ENCODE measurements around the gene NLE1.
A peak's percentile ranks its signal among the peaks of the same experiment; 100 is the strongest.
"Not testable (repeated sequence)": the region's sequence is repeated elsewhere in the genome, so short reads cannot be mapped to it uniquely, and the experiment has no call there.

NLE1 gene

DNA sequence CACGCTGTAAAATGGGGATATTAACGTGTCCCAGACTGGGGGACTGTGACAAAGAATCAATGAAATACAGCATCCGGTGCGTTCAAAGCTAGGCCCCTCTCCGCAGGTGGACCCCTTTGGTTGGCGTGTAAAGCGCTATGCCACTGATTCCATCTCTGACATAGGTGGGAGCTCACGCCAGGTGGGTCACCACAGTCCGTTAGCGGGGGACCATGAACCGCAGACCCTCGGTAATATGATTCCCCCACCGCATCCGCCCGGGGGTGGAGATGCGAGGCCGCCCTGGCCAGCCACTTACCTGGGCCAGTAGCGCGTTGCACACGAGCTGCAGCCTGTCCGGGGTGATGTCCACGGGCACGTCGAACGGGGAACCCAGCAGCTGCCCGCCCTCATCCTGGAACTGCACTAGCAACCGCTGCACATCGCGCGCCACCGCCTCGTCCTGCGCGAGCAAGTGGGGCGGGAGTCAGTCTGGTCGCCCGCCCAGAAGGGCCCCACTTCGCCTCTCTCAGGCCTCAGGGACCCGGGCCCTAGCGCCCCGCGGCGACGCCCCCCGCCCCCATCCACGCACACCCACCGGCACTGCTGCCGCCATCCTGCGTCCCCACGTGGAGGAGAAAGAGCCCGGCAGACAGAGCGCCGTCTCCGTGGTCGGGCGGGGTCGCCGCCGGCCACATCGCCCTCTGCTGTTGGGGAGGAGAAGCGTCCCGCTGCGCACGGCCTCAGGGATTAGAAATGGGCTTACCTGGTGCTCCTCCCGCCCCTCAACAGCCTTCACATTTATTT is at the start of gene NLE1:
Gene NLE1 (minus strand): TSS at position 623 of the 786 bp plus-strand sequence. CDS start 28 bp downstream, at position 595.
- Histone ChIP-seq H3K27ac (peak within 1 kb of the TSS in 17 of 21 experiments; percentile 11 to 83 (median 65)), H3K4me3 (peak within 1 kb of the TSS; percentile 55 to 99 (median 84))

DNA sequence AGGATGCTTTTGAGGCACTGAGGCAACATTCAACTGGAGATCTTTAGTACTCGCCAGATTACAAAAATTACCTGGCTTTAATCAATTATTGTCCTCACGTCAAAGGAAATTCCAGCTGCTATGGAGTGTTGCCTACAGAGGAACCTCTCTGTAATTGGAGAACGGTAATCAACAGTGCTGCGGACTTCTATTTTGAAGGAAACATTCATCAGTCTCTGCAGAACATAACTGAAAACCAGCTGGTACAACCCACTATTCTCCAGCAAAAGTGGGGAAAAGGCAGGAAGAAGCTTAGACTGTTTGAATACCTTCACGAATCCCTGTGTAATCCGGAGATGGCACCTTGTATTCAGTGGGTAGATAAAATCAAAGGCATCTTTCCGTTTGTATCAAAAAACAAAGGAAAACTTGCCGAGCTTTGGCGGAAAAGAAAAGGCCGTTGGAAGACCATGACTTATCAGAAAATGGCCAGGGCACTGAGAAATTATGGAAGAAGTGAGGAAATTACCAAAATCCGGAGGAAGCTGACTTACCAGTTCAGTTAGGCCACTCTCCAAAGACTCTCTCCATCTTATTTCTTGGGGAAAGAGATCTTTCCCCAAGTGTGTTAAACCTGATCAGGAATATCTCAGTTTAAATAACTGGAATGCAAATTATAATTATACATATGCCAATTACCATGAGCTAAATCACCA is 49.0 kb upstream of the NLE1 start:
- Histone ChIP-seq H3K4me3 (no peak overlapping the region), H3K27ac (no peak overlapping the region)

DNA sequence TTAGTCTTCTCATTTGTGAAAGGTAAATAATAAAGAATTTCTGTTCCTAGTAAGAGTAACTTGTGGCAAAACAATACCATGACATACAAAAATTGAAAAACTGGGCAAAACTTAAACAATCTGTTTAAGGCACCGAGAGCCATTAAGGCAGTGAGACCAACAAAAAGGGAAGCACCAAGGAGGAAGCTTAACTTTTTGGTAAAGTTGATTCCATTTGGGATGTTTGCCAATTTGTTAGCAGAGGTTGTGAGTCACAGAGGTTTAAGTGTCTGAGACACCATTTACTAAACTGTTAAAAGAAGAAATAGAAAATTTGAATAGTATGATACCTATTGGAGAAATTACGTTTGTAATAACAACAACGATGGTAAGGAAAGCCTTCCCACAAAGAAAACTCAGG is 47.2 kb upstream of the NLE1 start:
- no peak overlapping the region for H3K27ac ChIP-seq

DNA sequence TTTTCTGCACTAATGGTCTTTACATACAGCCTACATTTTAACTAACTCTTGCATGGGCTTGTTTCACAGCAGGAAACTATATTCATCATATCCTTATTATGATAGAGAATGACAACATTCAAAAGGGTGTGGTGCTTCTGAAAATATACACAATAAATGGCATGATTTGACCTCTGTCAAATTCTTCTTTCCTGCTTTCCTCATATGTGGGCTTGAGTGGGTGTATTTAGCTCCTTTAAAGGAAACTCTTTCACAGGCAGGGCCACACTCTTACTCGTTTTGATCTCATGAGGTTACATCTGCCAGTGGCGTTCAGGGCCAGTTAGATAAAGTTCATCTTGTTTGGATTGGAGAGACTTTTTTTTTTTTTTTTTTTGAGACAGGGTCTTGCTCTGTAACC is 46.0 kb upstream of the NLE1 start:
- no peak overlapping the region for H3K4me3 ChIP-seq
- no peak overlapping the region for H3K27ac ChIP-seq

More for the DNA sequence above, 47.2 kb upstream of the NLE1 start:
- H3K4me3 ChIP-seq: no peak overlapping the region

DNA sequence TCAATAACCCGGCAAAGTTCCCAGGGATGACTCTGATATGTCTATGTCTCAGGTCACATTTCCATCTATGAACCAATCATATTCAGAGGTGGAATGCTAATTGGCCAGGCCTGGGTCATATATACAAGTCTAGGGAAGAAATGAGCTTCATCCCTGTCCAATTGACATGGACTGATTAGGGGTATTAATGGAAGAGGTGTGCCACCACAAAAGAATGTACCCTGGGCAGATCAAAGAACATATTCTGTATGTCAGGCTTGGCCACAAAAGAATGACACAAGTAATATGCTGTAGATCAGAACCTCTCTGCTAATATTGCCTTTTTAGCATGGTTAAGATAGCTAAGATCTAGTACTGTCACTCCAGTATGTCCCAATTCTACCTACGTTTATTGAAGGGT is 45.4 kb upstream of the NLE1 start:
- no peak overlapping the region for H3K4me3 ChIP-seq

DNA sequence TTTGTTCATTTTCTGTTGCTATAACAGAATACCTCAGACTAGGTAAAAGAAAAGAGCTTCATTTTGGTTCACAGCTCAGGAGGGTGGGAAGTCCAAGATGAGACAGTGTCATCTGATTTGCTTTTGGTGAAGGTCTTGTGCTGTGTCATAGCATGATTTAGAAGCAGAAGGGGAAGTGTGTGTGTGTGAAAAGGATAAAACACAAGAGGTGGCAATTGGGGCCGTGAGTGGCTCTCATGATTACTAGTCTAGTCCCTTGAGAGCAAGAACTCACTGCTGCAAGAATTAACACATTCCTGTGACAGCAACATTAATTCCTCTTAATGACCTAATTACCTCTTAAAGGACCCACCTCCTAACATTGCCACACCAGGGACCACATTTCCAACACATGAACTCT is 43.7 kb upstream of the NLE1 start:
- no peak overlapping the region for H3K27ac ChIP-seq
- H3K4me3 ChIP-seq: no peak overlapping the region

More for the DNA sequence above, 45.4 kb upstream of the NLE1 start:
- no peak overlapping the region for H3K27ac ChIP-seq

DNA sequence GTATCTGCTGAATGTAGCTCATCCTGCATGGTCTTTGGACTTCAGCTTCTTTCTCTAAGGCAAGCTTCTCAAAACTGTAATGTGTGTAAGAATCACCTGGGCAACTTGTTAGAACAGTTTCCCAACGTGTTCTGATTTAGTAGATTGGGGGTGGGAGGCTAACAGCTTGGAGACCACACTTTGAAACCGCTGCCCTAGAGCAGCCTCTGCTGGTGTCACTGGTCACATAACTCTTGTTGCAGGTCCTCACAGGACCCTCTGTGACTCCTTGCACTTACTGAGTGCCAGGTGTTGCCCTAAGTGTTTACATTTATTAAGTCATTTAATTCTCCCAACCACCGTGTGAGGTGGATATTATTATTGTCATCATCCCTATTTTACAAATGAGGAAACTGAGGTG is 42.2 kb upstream of the NLE1 start:
- Histone ChIP-seq H3K27ac (no peak overlapping the region), H3K4me3 (no peak overlapping the region)

DNA sequence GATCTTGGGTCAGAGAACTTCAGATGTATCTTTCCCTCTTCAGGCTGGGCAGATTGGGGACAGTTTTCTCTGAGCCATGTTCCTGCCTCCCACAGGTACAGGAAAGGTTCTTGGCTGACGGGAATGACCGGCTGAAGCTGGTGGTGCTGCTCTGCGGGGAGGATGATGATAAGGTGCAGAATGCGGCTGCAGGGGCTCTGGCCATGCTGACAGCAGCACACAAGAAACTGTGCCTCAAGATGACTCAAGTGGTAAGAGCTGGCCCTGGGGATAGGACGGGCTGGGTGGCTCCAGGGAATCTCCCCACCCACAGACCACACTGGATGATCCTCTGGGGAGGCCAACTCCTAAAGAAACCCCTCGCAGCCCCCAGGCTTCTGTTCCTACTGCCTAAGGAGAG is 41.2 kb upstream of the NLE1 start:
- Histone ChIP-seq H3K27ac (no peak overlapping the region), H3K4me3 (no peak overlapping the region)

DNA sequence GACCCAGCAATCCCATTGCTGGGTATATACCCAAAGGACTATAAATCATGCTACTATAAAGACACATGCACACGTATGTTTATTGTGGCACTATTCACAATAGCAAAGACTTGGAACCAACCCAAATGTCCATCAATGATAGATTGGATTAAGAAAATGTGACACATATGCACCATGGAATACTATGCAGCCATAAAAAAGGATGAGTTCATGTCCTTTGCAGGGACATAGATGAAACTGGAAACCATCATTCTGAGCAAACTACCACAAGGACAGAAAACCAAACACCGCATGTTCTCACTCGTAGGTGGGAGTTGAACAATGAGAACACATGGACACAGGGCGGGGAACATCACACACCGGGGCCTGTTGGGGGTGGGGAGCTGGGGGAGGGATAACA is 37.3 kb upstream of the NLE1 start:
- not testable (repeated sequence) for H3K4me3 ChIP-seq, H3K27ac ChIP-seq

DNA sequence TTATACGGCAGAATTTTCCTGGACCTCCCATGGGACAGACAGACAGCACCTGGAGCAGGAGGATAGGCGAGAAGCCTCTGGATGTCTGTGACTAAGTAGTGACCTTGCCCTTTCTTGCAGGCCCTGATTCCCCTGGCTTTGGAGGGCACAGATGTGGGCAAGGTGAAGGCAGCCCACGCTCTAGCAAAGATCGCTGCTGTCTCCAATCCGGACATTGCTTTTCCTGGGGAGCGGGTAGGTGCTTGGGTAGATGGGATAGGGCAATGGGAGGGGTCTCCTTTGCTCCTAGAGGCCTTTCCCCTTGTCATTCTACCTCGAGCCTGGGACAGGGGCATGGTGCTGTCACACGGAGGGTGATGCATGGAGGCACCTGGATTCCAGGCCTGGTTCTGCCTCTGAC is 34.8 kb upstream of the NLE1 start:
- Histone ChIP-seq H3K4me3 (no peak overlapping the region), H3K27ac (peak overlapping the region in 2 of 21 experiments; percentile 50 to 61)

DNA sequence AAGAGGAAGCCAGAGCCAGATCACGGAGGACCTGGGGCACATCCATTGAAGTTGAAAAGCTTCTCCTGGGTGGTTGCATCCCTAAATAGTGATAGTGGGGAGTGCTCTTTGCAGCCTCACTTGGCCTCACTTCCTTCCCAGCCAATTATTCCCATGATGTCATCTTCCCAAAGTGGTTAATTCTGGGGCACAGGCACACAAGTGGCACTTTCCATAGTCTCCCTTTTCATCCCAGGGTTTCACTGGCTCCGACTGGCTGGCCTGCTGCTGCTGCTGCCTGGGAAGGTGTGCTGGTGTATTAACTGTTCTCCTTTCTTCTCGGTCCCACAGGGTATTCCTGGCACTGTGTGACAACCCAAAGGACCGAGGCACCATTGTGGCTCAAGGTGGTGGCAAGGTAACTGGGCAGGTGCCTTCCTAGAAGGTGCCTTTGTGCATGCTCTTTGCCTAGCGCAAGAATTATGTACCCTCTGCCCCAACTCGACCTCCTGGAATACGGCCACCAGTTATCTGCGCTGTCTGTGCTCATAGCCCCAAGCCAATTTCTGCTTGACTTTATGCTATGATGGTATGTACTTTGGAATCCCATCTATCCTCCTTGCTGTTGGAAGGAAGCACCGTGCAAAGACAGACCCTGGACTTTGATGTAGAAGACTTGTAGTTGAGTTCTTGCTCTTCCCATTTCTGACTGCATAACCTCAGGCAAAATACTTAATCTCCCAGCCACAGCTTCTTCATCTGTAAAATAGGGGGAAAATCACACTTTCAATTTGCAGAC is 33.7 kb upstream of the NLE1 start:
- Histone ChIP-seq H3K27ac (no peak overlapping the region), H3K4me3 (no peak overlapping the region)

DNA sequence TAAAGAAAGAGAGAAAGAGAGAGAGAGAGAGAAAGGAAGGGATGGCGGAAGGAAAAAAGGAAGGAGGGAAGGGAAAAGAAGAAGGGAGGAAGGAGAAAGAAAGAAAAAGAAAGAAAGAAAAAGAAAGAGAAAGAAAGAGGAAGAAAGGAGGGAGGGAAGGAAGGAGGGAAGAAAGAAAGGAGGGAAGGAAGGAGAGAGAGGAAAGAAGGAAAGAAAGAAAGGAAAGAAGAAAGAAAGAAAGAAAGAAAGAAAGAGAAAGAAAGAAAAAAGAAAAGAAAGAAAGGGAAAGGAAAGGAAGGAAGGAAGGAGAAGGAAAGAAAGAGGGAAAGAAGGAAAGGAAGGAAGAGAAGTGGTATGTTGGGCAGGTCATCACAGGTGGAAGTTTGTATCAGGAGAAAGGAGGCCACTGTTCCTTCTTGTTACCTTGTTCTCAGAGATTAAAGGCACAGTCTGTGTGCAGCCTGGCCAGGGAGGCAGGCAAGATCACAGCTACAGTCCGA is 32.8 kb upstream of the NLE1 start:
- no peak overlapping the region for H3K27ac ChIP-seq
- no peak overlapping the region for H3K4me3 ChIP-seq

DNA sequence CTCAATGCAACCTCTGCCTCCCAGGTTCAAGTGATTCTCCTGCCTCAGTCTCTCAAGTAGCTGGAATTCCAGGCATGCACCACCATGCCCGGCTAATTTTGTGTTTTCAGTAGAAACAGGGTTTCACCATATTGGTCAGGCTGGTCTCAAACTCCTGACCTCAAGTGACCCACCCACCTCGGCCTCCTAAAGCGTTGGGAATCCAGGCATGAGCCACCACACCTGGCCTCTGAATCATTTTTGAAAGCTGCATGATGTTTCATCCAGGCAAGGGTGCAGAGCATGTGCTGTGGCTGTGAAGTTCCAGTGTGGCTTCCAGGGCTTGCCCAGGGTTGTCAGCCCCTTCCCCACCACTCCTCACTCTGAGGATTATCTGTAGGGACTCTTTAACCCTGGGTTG is 30.2 kb upstream of the NLE1 start:
- H3K27ac ChIP-seq: peak overlapping the region in 1 of 21 experiments; percentile 78
- not testable (repeated sequence) for H3K4me3 ChIP-seq

DNA sequence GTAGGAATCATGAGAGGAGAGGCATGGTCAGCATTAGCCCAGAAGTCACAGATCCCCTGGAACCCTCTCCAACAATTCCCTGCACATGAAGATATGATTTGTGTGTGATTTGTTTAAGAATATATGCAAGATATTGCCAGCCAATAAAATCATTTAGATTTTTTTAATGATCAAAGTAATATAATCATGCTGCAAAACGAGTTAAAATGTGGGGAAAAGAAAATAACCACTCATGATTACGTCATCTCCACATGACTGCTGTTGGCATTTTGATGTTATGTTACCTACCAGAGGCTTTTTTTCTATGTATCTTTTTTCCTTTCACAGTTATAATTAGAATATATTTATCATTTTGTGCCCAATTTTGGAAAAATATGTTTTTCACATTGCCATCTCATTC is 29.7 kb upstream of the NLE1 start:
- Histone ChIP-seq H3K27ac (peak overlapping the region in 1 of 21 experiments; percentile 78), H3K4me3 (no peak overlapping the region)

DNA sequence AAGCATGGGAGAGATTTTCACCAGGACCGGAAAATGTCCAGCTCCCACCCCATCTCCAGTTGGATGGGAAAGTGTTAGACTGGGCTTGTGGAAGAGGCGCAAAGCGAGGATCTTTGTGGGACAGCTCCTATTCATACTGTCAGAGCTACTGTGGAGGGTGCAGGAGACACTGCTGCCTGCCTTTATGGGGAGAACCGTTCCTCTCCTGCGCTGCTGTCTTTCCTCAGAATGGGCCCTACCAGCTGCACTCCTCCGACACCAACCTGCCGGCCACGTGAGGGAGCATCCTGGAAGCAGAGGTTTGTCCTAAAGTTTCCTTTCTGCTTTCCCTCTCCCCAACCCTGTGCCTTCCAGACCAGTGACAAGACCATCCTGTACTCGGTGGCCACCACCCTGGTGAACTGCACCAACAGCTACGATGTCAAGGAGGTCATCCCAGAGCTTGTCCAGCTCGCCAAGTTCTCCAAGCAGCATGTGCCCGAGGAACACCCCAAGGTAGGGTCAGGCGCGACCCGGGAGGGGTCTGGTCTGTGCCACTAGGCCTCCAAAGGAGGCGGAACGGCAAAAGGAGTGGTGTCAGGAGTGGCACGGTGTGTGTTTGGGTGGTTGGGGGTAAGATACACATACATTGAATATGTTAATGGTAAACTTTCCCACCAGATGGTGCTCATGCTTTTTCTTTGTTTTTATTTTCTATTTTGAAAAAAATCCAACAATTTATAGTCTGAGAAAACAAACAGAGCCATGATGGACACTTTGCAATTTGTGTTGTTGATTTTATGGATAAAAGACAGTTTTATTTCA is 29.1 kb upstream of the NLE1 start:
- H3K4me3 ChIP-seq: no peak overlapping the region
- peak overlapping the region in 1 of 21 experiments; percentile 48 for H3K27ac ChIP-seq

DNA sequence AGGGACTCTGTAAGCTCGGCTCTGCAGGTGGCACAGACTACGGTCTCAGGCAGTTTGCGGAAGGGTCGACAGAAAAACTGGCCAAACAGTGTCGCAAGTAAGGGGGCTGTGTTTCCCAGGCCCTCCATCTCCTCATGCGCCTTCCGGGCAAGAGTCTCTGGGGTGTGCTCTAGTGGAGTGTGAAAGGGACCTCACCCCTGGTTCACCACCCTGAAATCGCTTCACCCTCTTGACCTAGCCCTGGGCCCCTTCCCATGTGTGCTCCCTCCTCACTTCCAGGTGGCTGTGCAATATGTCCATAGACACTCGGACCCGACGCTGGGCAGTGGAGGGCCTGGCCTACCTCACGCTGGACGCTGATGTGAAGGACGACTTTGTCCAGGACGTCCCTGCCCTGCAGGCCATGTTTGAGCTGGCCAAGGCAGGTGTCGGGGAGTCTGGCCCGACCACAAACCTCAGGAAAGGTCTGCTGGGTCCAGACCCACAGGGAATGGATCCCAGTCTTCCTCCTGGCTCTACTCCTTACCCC is 27.8 kb upstream of the NLE1 start:
- Histone ChIP-seq H3K27ac (no peak overlapping the region), H3K4me3 (no peak overlapping the region)

DNA sequence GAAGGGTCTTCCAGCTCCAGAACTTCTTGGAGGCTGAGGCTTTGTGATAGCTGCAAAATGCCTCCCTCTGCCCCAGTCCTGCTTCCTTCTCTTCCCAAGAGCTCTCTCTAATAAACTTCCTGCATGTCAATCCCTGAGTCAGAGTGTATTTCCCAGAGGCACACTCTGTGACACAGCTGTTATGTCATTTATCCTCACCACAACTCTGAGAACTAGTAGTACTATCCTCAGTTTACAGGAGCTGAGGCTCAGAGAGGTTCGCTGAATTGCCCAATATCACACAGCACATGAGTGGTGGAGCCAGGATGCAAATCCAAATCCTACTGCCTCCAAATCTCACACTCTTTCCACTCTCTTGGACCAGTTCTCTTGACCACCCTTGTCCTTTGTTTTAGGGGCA is 25.6 kb upstream of the NLE1 start:
- no peak overlapping the region for H3K27ac ChIP-seq
- no peak overlapping the region for H3K4me3 ChIP-seq

DNA sequence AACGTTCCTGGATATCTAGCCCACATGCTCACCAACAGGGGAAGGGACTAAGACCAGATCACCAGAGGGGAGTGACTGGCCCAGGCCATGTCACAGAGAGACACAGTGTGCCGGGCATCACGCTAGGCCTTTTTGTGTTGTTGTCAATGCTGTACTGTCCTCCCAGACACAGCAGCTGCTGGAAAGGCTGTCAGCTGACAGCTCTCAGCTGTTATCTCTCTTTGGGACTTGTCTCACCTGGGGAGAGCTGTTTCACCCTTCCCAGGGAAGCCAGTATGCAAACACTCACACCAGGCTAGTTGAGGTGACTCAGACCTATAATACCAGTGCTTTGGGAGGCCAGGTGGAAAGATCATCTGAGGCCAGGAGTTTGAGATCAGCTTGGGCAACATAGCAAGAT is 24.9 kb upstream of the NLE1 start:
- H3K27ac ChIP-seq: no peak overlapping the region

DNA sequence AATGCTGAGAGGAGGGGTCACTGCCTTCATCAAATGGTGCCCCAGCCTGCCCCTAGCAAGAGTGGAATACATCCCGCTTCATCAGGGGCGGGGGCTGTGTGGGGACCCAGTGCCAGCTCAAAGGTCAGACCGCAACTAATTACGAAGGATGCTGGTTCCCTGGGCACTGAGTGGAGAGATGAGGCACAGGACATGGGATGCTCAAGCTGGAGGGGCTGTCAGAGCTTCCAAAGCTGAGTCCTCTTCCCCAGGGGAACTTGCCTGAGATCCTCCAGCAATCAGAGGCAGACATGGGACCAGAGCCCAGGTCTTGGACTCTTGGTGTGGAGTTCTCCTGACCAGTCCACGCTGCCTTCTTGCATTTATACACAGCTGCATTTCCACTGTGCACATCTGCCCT is 24.4 kb upstream of the NLE1 start:
- Histone ChIP-seq H3K4me3 (no peak overlapping the region), H3K27ac (no peak overlapping the region)

More for the DNA sequence above, 24.9 kb upstream of the NLE1 start:
- H3K4me3 ChIP-seq: no peak overlapping the region

All from skin epidermis (tissue), 12 donors.